PC-9 (cell line): Measurements from ENCODE around the gene SGTA. TPM values are rescaled to one million over a fixed set of nuclear protein-coding genes. Genes with fewer than 3 reads are reported as not detected.

Source experiments
- BruUV-seq: library from RNA; stranded (reverse); fragments of 400-500 nt; replicated peaks from 2 replicates; lab custom pipeline; 2021; lab: Mats Ljungman, UMichigan
- CTCF ChIA-PET: fragments of 300-600 bp; sonication (Branson Sonifier 250); formaldehyde crosslinking; loops from one replicate; lab custom pipeline; 2022; ENCODE audit warnings: antibody characterized with exemption; lab: Charles Lee
- POLR2A ChIA-PET: fragments of 300-600 bp; sonication (Branson Sonifier 250); formaldehyde crosslinking; loops from one replicate; lab custom pipeline; 2022; ENCODE audit warnings: antibody characterized with exemption; ENCODE audit not compliant: unreplicated experiment; lab: Charles Lee
- DNase-seq, 2 experiments: peaks; one replicate each; pipeline versions ENCODE4 v3.0.0 to v3.0.0-alpha.2; 2015 to 2022; ENCODE audit warnings: mixed read lengths in 1 of 2
- H2AFZ ChIP-seq: fragments of 200-600 bp; sonication (generic); 2 replicates; pipeline ENCODE4 v1.8.1; 2017; ENCODE audit warnings: antibody characterized with exemption
- H3F3A ChIP-seq: fragments of 200-600 bp; sonication (generic); 2 replicates; pipeline ENCODE4 v1.8.1; 2017; ENCODE audit warnings: antibody characterized with exemption, mild to moderate bottlenecking, low read depth; ENCODE audit not compliant: insufficient read depth
- H3K27ac ChIP-seq: fragments of 200-600 bp; sonication (generic); 2 replicates; pipeline ENCODE4 v1.6.1; 2016; ENCODE audit warnings: mixed run types
- H3K27me3 ChIP-seq: fragments of 200-600 bp; sonication (generic); 2 replicates; pipeline ENCODE4 v1.6.1; 2016; ENCODE audit warnings: low read depth, mixed run types; ENCODE audit not compliant: insufficient read depth
- H3K36me3 ChIP-seq: fragments of 200-600 bp; sonication (generic); 2 replicates; pipeline ENCODE4 v1.6.1; 2016; ENCODE audit warnings: low read depth, mixed run types
- H3K4me1 ChIP-seq: fragments of 200-600 bp; sonication (generic); replicated peaks from 2 replicates; pipeline ENCODE4 v1.6.1; 2016; ENCODE audit warnings: mixed run types; ENCODE audit not compliant: insufficient read depth
- H3K4me2 ChIP-seq: fragments of 200-600 bp; sonication (generic); 2 replicates; pipeline ENCODE4 v1.6.1; 2017; ENCODE audit warnings: mixed run types
- H3K4me3 ChIP-seq: fragments of 200-600 bp; sonication (generic); 2 replicates; pipeline ENCODE4 v1.6.1; 2016; ENCODE audit warnings: mixed run types
- H3K79me2 ChIP-seq: fragments of 200-600 bp; sonication (generic); 2 replicates; pipeline ENCODE4 v1.6.1; 2017; ENCODE audit warnings: low read depth, mixed run types
- H3K9me2 ChIP-seq: fragments of 200-600 bp; sonication (generic); 2 replicates; pipeline ENCODE4 v1.8.1; 2017; ENCODE audit warnings: mild to moderate bottlenecking; ENCODE audit not compliant: insufficient read depth
- H3K9me3 ChIP-seq: fragments of 200-600 bp; sonication (generic); 2 replicates; pipeline ENCODE4 v1.8.1; 2016; ENCODE audit warnings: low read depth; ENCODE audit not compliant: insufficient read depth
- H4K20me1 ChIP-seq: fragments of 200-600 bp; sonication (generic); 2 replicates; pipeline ENCODE4 v1.8.1; 2017; ENCODE audit not compliant: insufficient read depth
- EZH2 ChIP-seq: fragments of 200-600 bp; sonication (generic); IDR thresholded peaks from 2 replicates; pipeline ENCODE4 v1.8.0; 2017; ENCODE audit warnings: antibody characterized with exemption, low read depth
- intact Hi-C: fragments of 100-400 bp; cut with micrococcal nuclease; formaldehyde crosslinking; loops from one replicate; pipeline ENCODE4 v1.10.0; 2022; ENCODE audit not compliant: unreplicated experiment
- total RNA-seq: library from RNA; stranded (reverse); gene quantifications from 2 replicates; pipeline ENCODE4 v1.2.3, GENCODE V29; 2021
- TF ChIP-seq, protein P1 (sequence below): fragments of 200-600 bp; sonication (generic); conservative IDR thresholded peaks from 2 replicates; pipeline ENCODE4 v1.6.1; 2017; ENCODE audit warnings: mixed run types, antibody characterized with exemption, mild to moderate bottlenecking, moderate library complexity

The SGTA gene
- total RNA-seq, 1 experiment from 2014 or later = 40.7 TPM

DNA sequence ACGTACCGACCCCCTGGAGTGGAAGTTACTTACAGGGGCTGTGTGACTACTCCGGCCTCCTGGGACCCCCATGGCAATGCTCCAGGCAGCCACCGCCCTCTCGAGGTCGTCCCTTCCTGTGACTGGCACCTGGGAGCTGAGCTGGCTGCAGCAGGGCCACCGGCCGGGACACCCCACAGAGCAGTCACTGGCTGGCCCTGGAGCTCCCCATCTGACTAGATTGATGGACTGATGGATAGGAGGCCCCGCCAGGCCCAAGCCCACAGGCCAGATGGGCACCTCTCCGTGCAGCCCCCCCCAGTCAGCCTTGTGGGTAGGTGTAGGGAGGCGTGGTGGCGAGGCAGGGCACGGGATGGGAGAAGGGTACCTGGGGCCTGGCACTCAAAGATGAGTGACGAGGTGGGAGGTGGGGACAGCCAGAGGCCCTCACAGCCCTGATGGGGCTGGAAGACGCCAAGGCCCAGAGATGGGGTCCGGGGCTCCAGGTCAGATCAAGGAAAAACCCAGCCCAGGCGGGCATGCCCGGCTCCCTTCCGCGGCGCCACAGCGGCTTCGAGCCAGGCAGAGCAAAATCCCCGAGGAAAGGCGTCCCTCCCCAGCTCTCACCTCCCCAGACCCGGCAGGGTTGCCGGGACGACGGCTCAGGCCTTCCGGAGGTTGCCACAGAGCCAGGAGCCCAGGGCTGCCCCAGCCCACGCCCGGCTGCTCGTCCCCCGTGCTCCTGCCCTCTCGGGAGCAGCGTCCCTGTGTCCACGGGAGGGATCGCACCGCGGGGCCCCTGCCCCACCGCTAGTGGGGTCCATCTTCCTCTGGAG is 51.7 kb downstream of the SGTA start:
- no peaks in the 10 kb centered on the region for H4K20me1 ChIP-seq
- POLR2A ChIA-PET = no interaction called here
- H3K4me1 ChIP-seq = peaks cover 16% of the 10 kb centered on the region; the same call in 1 of the 2 replicates
- H3K79me2 ChIP-seq = no peaks in the 10 kb centered on the region
- no peak overlapping the region for H3K4me3 ChIP-seq
- intact Hi-C loops = no loop called here
- H3K4me2 ChIP-seq = no peak overlapping the region
- TF ChIP-seq EZH2 = no peak
- TF ChIP-seq, protein P1, sequence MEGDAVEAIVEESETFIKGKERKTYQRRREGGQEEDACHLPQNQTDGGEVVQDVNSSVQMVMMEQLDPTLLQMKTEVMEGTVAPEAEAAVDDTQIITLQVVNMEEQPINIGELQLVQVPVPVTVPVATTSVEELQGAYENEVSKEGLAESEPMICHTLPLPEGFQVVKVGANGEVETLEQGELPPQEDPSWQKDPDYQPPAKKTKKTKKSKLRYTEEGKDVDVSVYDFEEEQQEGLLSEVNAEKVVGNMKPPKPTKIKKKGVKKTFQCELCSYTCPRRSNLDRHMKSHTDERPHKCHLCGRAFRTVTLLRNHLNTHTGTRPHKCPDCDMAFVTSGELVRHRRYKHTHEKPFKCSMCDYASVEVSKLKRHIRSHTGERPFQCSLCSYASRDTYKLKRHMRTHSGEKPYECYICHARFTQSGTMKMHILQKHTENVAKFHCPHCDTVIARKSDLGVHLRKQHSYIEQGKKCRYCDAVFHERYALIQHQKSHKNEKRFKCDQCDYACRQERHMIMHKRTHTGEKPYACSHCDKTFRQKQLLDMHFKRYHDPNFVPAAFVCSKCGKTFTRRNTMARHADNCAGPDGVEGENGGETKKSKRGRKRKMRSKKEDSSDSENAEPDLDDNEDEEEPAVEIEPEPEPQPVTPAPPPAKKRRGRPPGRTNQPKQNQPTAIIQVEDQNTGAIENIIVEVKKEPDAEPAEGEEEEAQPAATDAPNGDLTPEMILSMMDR = no peak
- no peak overlapping the region for H3K27ac ChIP-seq
- H3F3A ChIP-seq = peaks cover 8% of the 10 kb centered on the region; the same call in 1 of the 2 replicates
- no peaks in the 10 kb centered on the region for H3K9me3 ChIP-seq
- no peaks in the 10 kb centered on the region for H3K27me3 ChIP-seq
- DNase-seq = no peak
- H2AFZ ChIP-seq = no peak overlapping the region
- H3K36me3 ChIP-seq = no peaks in the 10 kb centered on the region
- BruUV-seq = no TSS peak
- CTCF ChIA-PET = no interaction called here
- H3K9me2 ChIP-seq = no peaks in the 10 kb centered on the region

DNA sequence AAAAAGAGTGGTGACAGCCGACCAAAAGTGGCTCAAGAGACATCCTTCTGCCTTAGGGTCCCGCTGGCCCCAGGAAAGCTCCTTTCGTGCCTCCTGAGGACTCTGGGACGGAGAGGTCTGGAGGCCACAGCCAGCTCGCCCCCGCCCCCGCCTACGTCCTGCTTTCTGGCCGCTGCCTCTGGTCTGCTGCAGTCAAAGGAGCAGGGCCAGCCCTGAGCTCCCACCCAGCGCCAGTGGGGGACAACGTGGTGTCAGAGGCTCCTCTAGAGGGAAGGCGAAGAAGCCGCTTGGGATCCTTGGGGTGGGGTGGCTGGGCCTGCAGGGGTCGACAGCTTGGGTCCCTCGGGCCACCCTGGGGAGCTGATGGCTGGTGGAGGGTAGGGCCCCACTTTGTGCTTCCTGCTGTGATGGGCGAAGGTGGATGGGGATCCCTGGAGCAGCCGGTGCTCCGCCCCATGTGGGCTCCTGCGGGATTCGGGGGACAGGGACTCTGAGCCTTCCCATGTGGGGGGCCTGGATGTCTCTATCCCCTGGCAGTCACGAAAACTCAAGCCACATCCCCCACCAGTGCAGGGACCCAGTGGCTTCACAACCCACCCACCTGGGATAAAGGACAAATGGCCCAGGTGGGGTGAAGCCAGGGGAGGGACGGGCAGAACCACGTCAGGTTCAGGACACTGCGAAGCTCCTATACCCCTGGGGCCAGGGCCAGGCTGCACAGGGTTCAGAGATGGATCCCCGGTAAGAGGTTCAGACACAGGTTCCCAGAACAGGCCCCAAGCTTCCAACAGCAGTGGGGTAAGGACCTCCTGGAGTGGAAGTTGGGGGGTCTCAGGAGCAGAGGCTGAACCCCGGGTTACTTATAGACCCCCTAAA is 52.9 kb downstream of the SGTA start:
- H4K20me1 ChIP-seq = no peaks in the 10 kb centered on the region
- no peaks in the 10 kb centered on the region for H3K36me3 ChIP-seq
- POLR2A ChIA-PET = interaction anchor here (0.5 kb wide), 1 partner anchor 29 kb away, joined by 4 read pairs; no protein-coding TSS in a partner anchor
- no peak for DNase-seq
- H2AFZ ChIP-seq = no peak overlapping the region
- no peak overlapping the region for H3K4me3 ChIP-seq
- intact Hi-C loops = no loop called here
- no peak overlapping the region for H3K27ac ChIP-seq
- CTCF ChIA-PET = no interaction called here
- peaks cover 18% of the 10 kb centered on the region; the same call in 1 of the 2 replicates for H3K4me1 ChIP-seq
- no peaks in the 10 kb centered on the region for H3K9me3 ChIP-seq
- H3K27me3 ChIP-seq = no peaks in the 10 kb centered on the region
- TF ChIP-seq EZH2 = no peak
- TF ChIP-seq, protein P1 = no peak
- H3K9me2 ChIP-seq = no peaks in the 10 kb centered on the region
- peaks cover 8% of the 10 kb centered on the region; the same call in 1 of the 2 replicates for H3F3A ChIP-seq
- H3K4me2 ChIP-seq = no peak overlapping the region
- H3K79me2 ChIP-seq = no peaks in the 10 kb centered on the region
- BruUV-seq = no TSS peak

DNA sequence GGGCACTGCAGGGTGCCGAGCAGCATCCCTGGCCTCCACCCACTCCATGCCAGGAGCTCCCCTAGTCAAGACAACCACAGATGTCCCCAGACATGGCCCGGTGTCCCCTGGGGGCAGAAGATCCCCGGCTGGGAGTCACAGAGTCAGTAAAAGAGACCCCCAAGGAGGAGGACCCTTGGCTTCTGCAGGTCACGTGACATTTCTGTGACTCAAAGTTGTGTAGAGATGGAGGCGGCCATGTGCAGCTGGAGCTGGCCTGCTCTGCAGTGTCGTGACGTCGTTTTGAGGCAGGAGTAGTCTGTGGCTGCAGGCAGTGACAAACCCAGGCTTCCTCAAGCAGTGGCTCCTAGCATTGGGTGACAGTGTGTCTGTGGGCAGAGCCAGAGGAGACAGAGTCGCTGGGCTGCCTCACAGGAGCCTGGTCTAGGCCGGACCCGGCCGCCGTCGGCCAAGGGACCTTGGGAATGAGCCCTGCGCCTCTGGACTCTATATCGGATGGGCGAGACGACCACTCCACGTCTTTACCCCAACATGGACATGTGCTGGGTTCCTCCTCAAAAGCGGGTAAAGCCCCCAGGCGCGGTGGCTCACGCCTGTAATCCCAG is 54.2 kb downstream of the SGTA start:
- Histone ChIP-seq H3K4me1 (peaks cover 18% of the 10 kb centered on the region; the same call in 1 of the 2 replicates), H3K4me3 (no peak overlapping the region), H3K79me2 (no peaks in the 10 kb centered on the region), H2AFZ (no peak overlapping the region), H3K9me3 (no peaks in the 10 kb centered on the region), H3K27ac (no peak overlapping the region), H3K36me3 (no peaks in the 10 kb centered on the region), H3K4me2 (no peak overlapping the region), H3F3A (peaks cover 8% of the 10 kb centered on the region; the same call in 1 of the 2 replicates), H3K27me3 (no peaks in the 10 kb centered on the region), H4K20me1 (no peaks in the 10 kb centered on the region), H3K9me2 (no peaks in the 10 kb centered on the region)
- no peak for DNase-seq
- POLR2A ChIA-PET = no interaction called here
- intact Hi-C loops = no loop called here
- BruUV-seq = no TSS peak
- CTCF ChIA-PET = no interaction called here
- TF ChIP-seq, protein P1 = no peak
- TF ChIP-seq EZH2 = no peak
